HG02938 (cell line): ENCODE data around the gene LIN37.

Experiments used
- ATAC-seq: cut with Tn5 transposase; IDR thresholded peaks from one replicate; pipeline ENCODE4 v1.9.1; 2021; ENCODE audit warnings: mild to moderate bottlenecking, moderate library complexity; ENCODE audit not compliant: unreplicated experiment

The LIN37 gene

GRCh38 chr19:35734273-35734672 is 14.1 kb upstream of the LIN37 start:
- no peak for ATAC-seq

- ATAC-seq: no peak
Measured at GRCh38 chr19:35734889-35735288, 13.5 kb upstream of the LIN37 start.

- ATAC-seq: no peak
Measured at GRCh38 chr19:35736913-35737886, 11.2 kb upstream of the LIN37 start.

GRCh38 chr19:35738021-35738886 is 10.1 kb upstream of the LIN37 start:
- no peak for ATAC-seq

GRCh38 chr19:35738887-35739229 is 9.5 kb upstream of the LIN37 start:
- no peak for ATAC-seq

- no peak for ATAC-seq
Measured at GRCh38 chr19:35739275-35740107, 8.9 kb upstream of the LIN37 start.

GRCh38 chr19:35740108-35740422 is 8.3 kb upstream of the LIN37 start:
- peak; percentile 10 for ATAC-seq

- peak; percentile 46 for ATAC-seq
Measured at GRCh38 chr19:35740423-35741202, 7.8 kb upstream of the LIN37 start.

- ATAC-seq: no peak
Measured at GRCh38 chr19:35741203-35741515, 7.2 kb upstream of the LIN37 start.

- no peak for ATAC-seq
Measured at GRCh38 chr19:35742121-35742724, 6.2 kb upstream of the LIN37 start, which contains the start of gene IGFLR1. IGFLR1 (minus strand) TSS chr19:35742452; CDS start chr19:35741180, 1,272 bp downstream.

- no peak for ATAC-seq
Measured at GRCh38 chr19:35743640-35744429, 4.5 kb upstream of the LIN37 start.

- peak; percentile 31 for ATAC-seq
Measured at GRCh38 chr19:35744430-35745327, 3.7 kb upstream of the LIN37 start.

GRCh38 chr19:35745328-35746086 is 2.9 kb upstream of the LIN37 start, which contains the start of the genes PSENEN and U2AF1L4:
PSENEN (plus strand) TSS chr19:35745651; CDS start chr19:35745931, 280 bp downstream.
U2AF1L4 (minus strand) TSS chr19:35745418; CDS start chr19:35745391, 27 bp downstream.
- ATAC-seq: peak; percentile 33

GRCh38 chr19:35746087-35746462 is 2.3 kb upstream of the LIN37 start:
- no peak for ATAC-seq

- ATAC-seq: no peak
Measured at GRCh38 chr19:35746531-35746930, 1.8 kb upstream of the LIN37 start.

- no peak for ATAC-seq
Measured at GRCh38 chr19:35750167-35750566, 1.8 kb downstream of the LIN37 start.
